GM06990 (cell line): ENCODE data around the gene IQSEC1.

Source experiments
- DNase-seq: peaks from one replicate; pipeline ENCODE4 v3.0.0-alpha.2; 2011; ENCODE audit not compliant: insufficient read length; ENCODE audit errors: extremely low read depth
- H3K27me3 ChIP-seq: replicated peaks from 2 replicates; pipeline ENCODE4 v1.6.0; 2011; ENCODE audit warnings: low read length; ENCODE audit not compliant: control insufficient read depth, insufficient read depth
- H3K36me3 ChIP-seq: 2 replicates; pipeline ENCODE4 v1.5.1; 2011; ENCODE audit warnings: low read length; ENCODE audit not compliant: control insufficient read depth, insufficient read depth
- H3K4me3 ChIP-seq: replicated peaks from 2 replicates; pipeline ENCODE4 v1.5.1; 2011; ENCODE audit warnings: low read depth, mild to moderate bottlenecking, control low read depth, low read length
- TF ChIP-seq, protein P1 (sequence below): IDR thresholded peaks from 2 replicates; pipeline ENCODE4 v1.5.1; 2011; ENCODE audit warnings: low read length, control low read depth, mild to moderate bottlenecking, inconsistent platforms; ENCODE audit not compliant: insufficient read depth, poor library complexity, severe bottlenecking

The IQSEC1 gene

DNA sequence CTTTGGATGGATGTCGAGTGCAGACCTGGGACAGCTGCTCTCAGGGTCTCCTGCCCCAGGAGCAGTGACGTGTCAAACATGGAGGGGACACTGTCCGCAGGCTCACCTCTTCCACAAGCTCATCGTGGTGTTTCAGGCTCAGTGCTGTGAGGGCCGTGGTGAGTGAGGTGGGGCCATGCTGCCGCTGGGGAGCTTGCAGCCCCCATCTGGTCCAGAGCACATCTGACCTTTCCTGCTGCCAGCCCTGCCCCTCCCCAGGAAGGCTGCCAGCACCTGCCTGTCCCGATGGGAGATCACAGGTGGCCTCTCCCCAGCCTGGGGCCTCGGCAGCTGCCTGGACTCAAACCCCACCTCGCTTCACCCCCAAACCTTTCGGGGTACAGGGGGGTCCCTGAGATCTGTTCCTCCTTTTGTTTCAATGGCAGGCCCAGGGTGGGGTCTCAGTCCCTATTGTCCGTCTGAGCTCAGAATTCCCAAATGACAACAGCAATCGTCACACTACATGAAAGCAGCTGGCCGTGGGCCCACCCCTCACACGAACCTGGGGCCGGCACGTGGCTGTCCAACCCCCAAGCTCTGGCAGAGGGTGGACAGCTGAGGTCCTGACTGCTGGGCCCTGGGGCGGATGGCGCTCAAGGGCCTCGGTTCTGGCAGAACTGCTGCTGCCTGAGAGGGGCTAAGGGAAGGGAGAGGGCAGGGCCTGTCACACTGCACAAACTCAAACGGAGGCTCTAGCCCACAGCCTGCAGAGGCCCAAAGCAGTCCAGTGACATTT lies 166.9 kb downstream of the IQSEC1 start:
- Histone ChIP-seq H3K27me3 (no peaks in the 10 kb centered on the region), H3K4me3 (no peak overlapping the region), H3K36me3 (peaks cover 54% of the 10 kb centered on the region)
- no peak for DNase-seq
- TF ChIP-seq, protein P1, sequence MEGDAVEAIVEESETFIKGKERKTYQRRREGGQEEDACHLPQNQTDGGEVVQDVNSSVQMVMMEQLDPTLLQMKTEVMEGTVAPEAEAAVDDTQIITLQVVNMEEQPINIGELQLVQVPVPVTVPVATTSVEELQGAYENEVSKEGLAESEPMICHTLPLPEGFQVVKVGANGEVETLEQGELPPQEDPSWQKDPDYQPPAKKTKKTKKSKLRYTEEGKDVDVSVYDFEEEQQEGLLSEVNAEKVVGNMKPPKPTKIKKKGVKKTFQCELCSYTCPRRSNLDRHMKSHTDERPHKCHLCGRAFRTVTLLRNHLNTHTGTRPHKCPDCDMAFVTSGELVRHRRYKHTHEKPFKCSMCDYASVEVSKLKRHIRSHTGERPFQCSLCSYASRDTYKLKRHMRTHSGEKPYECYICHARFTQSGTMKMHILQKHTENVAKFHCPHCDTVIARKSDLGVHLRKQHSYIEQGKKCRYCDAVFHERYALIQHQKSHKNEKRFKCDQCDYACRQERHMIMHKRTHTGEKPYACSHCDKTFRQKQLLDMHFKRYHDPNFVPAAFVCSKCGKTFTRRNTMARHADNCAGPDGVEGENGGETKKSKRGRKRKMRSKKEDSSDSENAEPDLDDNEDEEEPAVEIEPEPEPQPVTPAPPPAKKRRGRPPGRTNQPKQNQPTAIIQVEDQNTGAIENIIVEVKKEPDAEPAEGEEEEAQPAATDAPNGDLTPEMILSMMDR: no peak

DNA sequence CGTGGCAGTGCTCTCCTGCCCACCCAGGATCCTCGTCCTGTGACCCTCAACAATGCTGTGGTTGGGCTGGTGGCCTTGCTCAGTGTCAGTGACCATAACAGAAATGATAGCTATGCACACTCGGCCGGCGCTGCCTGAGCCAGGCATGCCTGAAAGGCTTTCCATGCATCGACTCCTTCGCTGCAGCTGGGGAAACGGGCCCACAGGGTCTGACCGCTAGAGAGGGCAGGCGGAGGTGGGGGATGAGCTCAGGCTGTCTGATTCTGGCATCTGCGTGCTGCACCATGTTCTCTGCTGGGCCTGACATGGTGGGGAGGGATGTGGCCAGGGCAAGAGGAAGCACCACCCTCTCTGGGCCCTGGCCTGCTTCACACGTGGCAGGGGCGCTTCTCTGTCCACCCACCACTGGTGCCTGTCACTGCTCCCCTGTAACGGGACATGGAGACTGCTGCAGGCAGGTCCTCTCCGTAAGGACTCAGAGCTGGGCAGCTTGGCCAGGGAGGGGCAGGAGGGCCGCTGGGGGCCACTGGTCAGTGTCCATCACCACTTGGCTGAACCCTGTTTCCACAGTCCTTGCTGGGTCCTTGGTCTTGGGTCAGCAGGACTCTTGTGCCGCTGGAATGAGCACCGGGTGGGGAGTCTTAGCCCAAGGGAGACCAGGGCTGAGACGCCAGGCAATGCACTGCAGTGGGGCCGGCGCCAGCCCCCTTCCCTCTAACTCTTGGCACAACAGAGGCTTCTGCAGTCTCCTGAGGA lies 167.7 kb downstream of the IQSEC1 start:
- TF ChIP-seq, protein P1: no peak
- H3K27me3 ChIP-seq: no peaks in the 10 kb centered on the region
- H3K4me3 ChIP-seq: no peak overlapping the region
- no peak for DNase-seq
- H3K36me3 ChIP-seq: peaks cover 57% of the 10 kb centered on the region

DNA sequence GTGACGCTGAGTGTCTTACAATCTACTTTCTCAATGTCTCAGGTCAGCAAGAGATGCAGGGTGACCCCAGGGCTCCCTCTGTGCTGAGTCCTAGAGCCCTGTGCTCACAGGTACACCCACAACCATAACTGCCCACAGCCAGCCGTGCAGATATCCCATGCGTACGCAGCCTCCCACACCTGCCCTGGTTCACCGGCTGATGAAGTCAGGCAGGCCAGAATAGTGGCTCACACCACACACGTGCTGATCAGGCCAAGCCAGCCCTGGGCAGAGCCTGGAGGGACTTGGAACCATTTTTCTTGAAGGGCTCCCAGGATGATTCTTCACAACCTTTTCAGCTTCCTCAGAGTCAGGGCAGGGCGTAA lies 168.3 kb downstream of the IQSEC1 start:
- Histone ChIP-seq H3K27me3 (no peaks in the 10 kb centered on the region), H3K4me3 (no peak overlapping the region), H3K36me3 (peaks cover 51% of the 10 kb centered on the region)
- TF ChIP-seq, protein P1: no peak
- DNase-seq: no peak

DNA sequence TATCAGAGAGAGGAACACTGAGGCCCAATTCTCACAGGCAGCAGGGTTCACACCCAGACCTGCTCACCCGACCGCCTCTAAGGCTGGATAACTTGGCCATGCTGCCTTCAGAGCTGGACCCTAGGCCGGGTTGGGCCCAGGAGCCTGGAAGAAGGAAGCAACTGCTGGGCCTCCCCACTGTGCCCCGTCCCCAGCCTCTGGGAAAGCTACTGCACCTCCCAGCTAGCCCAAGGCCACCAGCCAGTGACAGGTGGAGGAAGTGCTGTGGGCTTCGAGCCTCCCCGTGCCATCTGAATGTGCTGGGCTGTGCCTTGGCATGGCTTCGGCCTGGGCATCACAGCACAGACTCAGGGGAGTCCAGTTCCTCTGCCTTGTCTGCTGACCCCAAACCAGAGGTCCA lies 169.3 kb downstream of the IQSEC1 start:
- Histone ChIP-seq H3K4me3 (no peak overlapping the region), H3K27me3 (no peaks in the 10 kb centered on the region), H3K36me3 (peaks cover 55% of the 10 kb centered on the region)
- TF ChIP-seq, protein P1: no peak
- no peak for DNase-seq

DNA sequence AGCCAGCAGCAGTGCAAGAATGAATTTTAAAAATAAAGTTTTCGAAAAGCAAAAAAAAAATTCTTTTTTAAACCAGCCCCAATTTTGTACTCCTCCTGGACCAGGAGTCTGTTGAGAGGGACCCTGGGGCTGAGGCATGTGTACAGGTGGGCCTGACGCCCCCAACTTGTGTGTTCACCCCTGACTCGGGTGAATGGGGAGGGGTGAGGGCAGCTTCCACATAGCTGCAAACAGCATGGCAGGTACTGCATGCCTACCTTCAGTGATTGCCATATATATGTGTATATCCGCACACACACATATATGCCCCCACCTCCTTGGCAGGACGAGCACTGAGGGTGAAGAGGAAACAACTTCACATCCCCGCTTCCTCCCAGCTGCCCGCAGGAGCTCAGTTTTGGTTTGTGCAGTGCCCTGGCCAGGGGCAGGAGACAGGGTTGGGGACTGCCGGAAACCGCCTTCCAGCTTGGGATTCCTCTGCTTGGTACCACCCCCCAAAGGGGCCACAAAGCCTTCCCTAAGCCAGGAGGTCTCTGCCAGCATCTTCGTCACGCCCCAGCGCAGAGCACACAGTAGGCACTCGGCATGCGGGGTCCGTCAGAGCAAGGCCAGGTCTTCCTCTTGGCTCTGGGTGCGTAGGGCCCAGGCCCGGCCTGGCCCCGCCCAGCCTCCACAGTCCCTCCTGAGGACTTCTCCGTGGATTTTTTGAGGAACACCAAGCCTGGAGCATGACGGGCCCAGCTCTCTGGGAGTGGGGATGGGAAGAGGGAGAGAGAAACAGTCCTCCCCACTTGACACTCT lies 170.0 kb downstream of the IQSEC1 start:
- TF ChIP-seq, protein P1: no peak
- Histone ChIP-seq H3K36me3 (peaks cover 49% of the 10 kb centered on the region), H3K27me3 (no peaks in the 10 kb centered on the region), H3K4me3 (no peak overlapping the region)
- DNase-seq: no peak
